ENCODE results near the gene ABLIM2. TPM values are rescaled to one million over a fixed set of nuclear protein-coding genes. Genes with fewer than 3 reads are reported as not detected.

The ABLIM2 gene
- total RNA-seq, 1 donor from 2014 or later = 0.36 TPM

DNA sequence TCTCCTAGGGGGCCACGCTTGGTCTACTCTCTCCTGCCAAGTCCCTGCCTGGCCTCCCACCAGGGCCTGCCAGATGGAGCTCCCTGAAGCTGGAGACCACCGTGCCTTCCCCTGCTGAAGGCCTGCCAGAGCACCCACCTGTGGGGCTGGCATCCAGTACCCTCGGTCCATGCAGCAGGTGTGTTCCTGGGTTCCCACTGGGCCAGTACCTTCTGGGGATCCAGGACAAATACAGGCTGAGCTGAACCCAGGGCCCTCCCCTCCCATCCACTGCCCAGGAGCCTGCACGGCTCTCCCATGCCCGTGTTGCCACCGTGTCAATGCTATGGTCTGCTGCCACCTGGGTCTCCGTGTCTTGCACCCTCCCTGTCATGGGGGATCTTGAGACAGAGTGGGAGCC, 68.8 kb downstream of the ABLIM2 start:
- no peak for DNase-seq (ENCODE audit: low spot score)
- Mint-ChIP-seq H3K4me3 (no peak overlapping the region), H3K9me3 (peaks cover 17% of the 10 kb centered on the region), H3K27ac (no peak overlapping the region), H3K4me1 (ENCODE audit: low read depth) (no peaks in the 10 kb centered on the region), H3K36me3 (ENCODE audit: low read depth) (no peaks in the 10 kb centered on the region), H3K27me3 (ENCODE audit: insufficient read depth) (no peaks in the 10 kb centered on the region)
- intact Hi-C loops (cut with micrococcal nuclease) = no loop called here

- intact Hi-C loops (cut with micrococcal nuclease) = no loop called here
- Mint-ChIP-seq H3K27ac (no peak overlapping the region), H3K36me3 (ENCODE audit: low read depth) (no peaks in the 10 kb centered on the region), H3K9me3 (peaks cover 9% of the 10 kb centered on the region), H3K4me1 (ENCODE audit: low read depth) (no peaks in the 10 kb centered on the region), H3K4me3 (no peak overlapping the region), H3K27me3 (ENCODE audit: insufficient read depth) (no peaks in the 10 kb centered on the region)
- DNase-seq (ENCODE audit: low spot score) = no peak
Measured at GRCh38 chr4:8088966-8089491, 69.6 kb downstream of the ABLIM2 start.

GRCh38 chr4:8087921-8088495, 70.6 kb downstream of the ABLIM2 start:
- DNase-seq (ENCODE audit: low spot score) = no peak
- H3K4me3 Mint-ChIP-seq = no peak overlapping the region
- intact Hi-C loops (cut with micrococcal nuclease) = no loop called here

GRCh38 chr4:8086783-8087445, 71.7 kb downstream of the ABLIM2 start:
- Mint-ChIP-seq H3K4me3 (no peak overlapping the region), H3K4me1 (ENCODE audit: low read depth) (no peaks in the 10 kb centered on the region), H3K36me3 (ENCODE audit: low read depth) (no peaks in the 10 kb centered on the region), H3K9me3 (no peaks in the 10 kb centered on the region), H3K27me3 (ENCODE audit: insufficient read depth) (peaks cover 1% of the 10 kb centered on the region), H3K27ac (no peak overlapping the region)
- intact Hi-C loops (cut with micrococcal nuclease) = no loop called here
- DNase-seq (ENCODE audit: low spot score) = no peak

More at GRCh38 chr4:8087921-8088495, 70.6 kb downstream of the ABLIM2 start:
- no peak overlapping the region for H3K27ac Mint-ChIP-seq
- H3K4me1 Mint-ChIP-seq (ENCODE audit: low read depth) = no peaks in the 10 kb centered on the region
- H3K9me3 Mint-ChIP-seq = no peaks in the 10 kb centered on the region
- H3K27me3 Mint-ChIP-seq (ENCODE audit: insufficient read depth) = peaks cover 1% of the 10 kb centered on the region
- H3K36me3 Mint-ChIP-seq (ENCODE audit: low read depth) = no peaks in the 10 kb centered on the region

DNA sequence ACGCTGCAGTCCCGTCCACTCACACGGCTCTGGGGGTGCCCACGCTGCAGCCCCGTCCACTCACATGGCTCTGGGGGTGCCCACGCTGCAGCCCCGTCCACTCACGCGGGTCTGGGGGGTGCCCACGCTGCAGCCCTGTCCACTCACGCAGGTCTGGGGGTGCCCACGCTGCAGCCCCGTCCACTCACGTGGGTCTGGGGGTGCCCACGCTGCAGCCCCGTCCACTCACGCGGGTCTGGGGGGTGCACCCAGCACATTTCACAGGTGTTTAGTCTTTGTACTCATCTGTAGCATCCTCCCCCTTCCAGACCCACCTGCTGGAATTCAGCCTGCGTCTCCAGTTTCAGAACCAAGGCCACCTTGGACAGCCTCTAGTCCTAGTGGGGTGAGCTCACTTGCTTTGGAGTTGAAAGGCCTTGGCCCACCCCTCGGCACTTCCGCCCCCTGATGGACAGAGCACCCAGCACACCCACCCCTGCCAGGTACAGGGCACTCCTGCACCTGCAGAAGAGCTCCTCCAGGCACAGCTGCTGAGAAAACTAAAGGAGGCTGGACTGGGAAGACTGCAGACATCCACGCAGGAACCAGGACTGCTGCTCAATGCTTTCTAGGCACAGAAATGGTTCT, 73.0 kb downstream of the ABLIM2 start:
- Mint-ChIP-seq H3K27me3 (ENCODE audit: insufficient read depth) (peaks cover 1% of the 10 kb centered on the region), H3K36me3 (ENCODE audit: low read depth) (no peaks in the 10 kb centered on the region), H3K4me3 (no peak overlapping the region), H3K27ac (no peak overlapping the region), H3K9me3 (no peaks in the 10 kb centered on the region), H3K4me1 (ENCODE audit: low read depth) (no peaks in the 10 kb centered on the region)
- intact Hi-C loops (cut with micrococcal nuclease) = no loop called here
- DNase-seq (ENCODE audit: low spot score) = no peak

DNA sequence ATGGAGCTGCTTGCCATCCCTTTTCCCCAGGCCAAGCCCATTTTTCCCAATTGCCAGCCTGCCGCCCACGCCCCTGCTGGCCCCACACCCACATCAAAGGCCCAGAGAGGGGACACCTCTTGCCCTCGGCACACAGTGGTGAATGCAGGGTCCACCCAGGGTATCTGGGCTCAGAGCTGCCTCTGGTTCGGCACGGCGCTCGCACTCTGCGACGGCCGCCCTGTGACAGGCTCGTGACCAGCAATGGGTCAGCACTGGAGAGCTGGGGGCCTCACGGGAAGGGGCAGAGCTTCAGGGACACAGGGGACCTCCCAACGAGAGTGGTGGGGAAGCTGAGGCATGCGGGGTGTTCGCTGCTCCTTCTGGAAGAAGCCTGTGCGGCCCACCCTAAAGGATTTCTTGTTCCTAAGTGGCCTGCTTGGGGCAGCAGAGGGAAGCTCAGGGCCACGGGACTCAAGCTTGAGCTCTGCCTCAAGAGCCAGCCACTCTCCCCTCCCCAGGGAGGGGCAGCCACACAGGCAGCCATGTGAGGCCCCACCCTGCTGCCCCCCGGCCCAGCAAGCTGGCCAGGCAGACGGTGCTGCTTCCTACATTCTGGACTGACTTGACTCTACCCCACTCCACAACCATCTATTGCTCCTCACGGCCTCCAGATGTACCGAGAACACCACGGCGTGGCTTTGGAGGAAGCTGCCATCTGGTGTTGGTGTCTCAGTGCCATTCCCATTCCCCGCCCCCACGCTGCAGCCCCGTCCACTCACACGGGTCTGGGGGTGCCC, 73.7 kb downstream of the ABLIM2 start:
- no peaks in the 10 kb centered on the region for H3K9me3 Mint-ChIP-seq
- H3K27ac Mint-ChIP-seq = no peak overlapping the region
- peaks cover 1% of the 10 kb centered on the region for H3K27me3 Mint-ChIP-seq (ENCODE audit: insufficient read depth)
- no peak overlapping the region for H3K4me3 Mint-ChIP-seq
- no peaks in the 10 kb centered on the region for H3K4me1 Mint-ChIP-seq (ENCODE audit: low read depth)
- intact Hi-C loops (cut with micrococcal nuclease) = no loop called here
- DNase-seq (ENCODE audit: low spot score) = no peak
- H3K36me3 Mint-ChIP-seq (ENCODE audit: low read depth) = no peaks in the 10 kb centered on the region

- no peak for DNase-seq (ENCODE audit: low spot score)
- Mint-ChIP-seq H3K4me1 (ENCODE audit: low read depth) (no peaks in the 10 kb centered on the region), H3K4me3 (no peak overlapping the region), H3K27me3 (ENCODE audit: insufficient read depth) (peaks cover 1% of the 10 kb centered on the region), H3K9me3 (no peaks in the 10 kb centered on the region), H3K36me3 (ENCODE audit: low read depth) (no peaks in the 10 kb centered on the region), H3K27ac (no peak overlapping the region)
- intact Hi-C loops (cut with micrococcal nuclease) = no loop called here
Measured at GRCh38 chr4:8084031-8084660, 74.5 kb downstream of the ABLIM2 start.

- H3K27me3 Mint-ChIP-seq (ENCODE audit: insufficient read depth) = peaks cover 1% of the 10 kb centered on the region
- H3K9me3 Mint-ChIP-seq = no peaks in the 10 kb centered on the region
- intact Hi-C loops (cut with micrococcal nuclease) = no loop called here
- H3K4me1 Mint-ChIP-seq (ENCODE audit: low read depth) = no peaks in the 10 kb centered on the region
- H3K27ac Mint-ChIP-seq = no peak overlapping the region
- H3K36me3 Mint-ChIP-seq (ENCODE audit: low read depth) = no peaks in the 10 kb centered on the region
- no peak overlapping the region for H3K4me3 Mint-ChIP-seq
- DNase-seq (ENCODE audit: low spot score) = no peak
Measured at GRCh38 chr4:8083086-8083825, 75.4 kb downstream of the ABLIM2 start.

GRCh38 chr4:8082517-8083055, 76.0 kb downstream of the ABLIM2 start:
- H3K4me1 Mint-ChIP-seq (ENCODE audit: low read depth) = no peaks in the 10 kb centered on the region
- no peak overlapping the region for H3K4me3 Mint-ChIP-seq
- H3K36me3 Mint-ChIP-seq (ENCODE audit: low read depth) = no peaks in the 10 kb centered on the region
- H3K9me3 Mint-ChIP-seq = no peaks in the 10 kb centered on the region
- intact Hi-C loops (cut with micrococcal nuclease) = no loop called here
- H3K27ac Mint-ChIP-seq = no peak overlapping the region
- H3K27me3 Mint-ChIP-seq (ENCODE audit: insufficient read depth) = peaks cover 1% of the 10 kb centered on the region
- DNase-seq (ENCODE audit: low spot score) = no peak

- Mint-ChIP-seq H3K27me3 (ENCODE audit: insufficient read depth) (peaks cover 1% of the 10 kb centered on the region), H3K27ac (no peak overlapping the region), H3K4me3 (no peak overlapping the region), H3K36me3 (ENCODE audit: low read depth) (no peaks in the 10 kb centered on the region), H3K9me3 (no peaks in the 10 kb centered on the region), H3K4me1 (ENCODE audit: low read depth) (no peaks in the 10 kb centered on the region)
- no peak for DNase-seq (ENCODE audit: low spot score)
- intact Hi-C loops (cut with micrococcal nuclease) = no loop called here
Measured at GRCh38 chr4:8081621-8082516, 76.7 kb downstream of the ABLIM2 start.

DNA sequence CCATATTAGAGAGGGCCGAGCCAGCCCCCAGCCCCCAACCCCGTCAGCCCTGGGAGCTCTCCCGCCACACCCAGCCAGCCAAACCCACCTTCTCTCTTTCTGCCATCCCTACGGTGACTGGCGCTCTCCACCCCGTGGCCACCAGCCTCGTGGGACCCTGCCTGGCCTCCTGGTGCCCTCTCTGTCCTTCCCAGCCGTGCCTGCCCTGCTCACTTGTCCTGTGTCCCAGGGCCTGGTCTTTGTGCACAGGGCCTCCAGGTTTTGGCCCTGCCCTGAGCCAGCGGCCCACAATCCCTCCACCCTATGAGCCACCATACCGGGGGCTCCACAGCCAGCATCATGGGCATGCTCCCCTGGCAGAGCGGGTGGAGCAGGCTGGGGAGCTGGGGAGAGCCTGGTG, 77.4 kb downstream of the ABLIM2 start:
- Mint-ChIP-seq H3K36me3 (ENCODE audit: low read depth) (no peaks in the 10 kb centered on the region), H3K9me3 (no peaks in the 10 kb centered on the region), H3K27me3 (ENCODE audit: insufficient read depth) (peaks cover 1% of the 10 kb centered on the region), H3K4me1 (ENCODE audit: low read depth) (no peaks in the 10 kb centered on the region), H3K27ac (no peak overlapping the region), H3K4me3 (no peak overlapping the region)
- no peak for DNase-seq (ENCODE audit: low spot score)
- intact Hi-C loops (cut with micrococcal nuclease) = no loop called here

Data from activated T-helper 1 cell treated with anti-CD3 and anti-CD28 coated beads, Interleukin-12 subunit alpha, Interleukin-12 subunit beta, Interleukin-2, Interleukin-4 antibody, amounts not matched to agents 30 ng/mL and 10 ng/mL and 1 ng/mL, durations not matched to agents 14 hours and 24 hours and 36 hours (primary cell).